Bronchial smooth muscle cell (primary cell): Measurements from ENCODE around the gene KCNMB4. TPM values are rescaled to one million over a fixed set of nuclear protein-coding genes. Genes with fewer than 3 reads are reported as not detected.

Experiments
- total RNA-seq: library from RNA; depleted of rRNA; stranded (reverse); fragments of >200 nt; gene quantifications from 2 replicates; pipeline ENCODE4 v1.2.1, GENCODE V29; 2014

KCNMB4 gene, protein sequence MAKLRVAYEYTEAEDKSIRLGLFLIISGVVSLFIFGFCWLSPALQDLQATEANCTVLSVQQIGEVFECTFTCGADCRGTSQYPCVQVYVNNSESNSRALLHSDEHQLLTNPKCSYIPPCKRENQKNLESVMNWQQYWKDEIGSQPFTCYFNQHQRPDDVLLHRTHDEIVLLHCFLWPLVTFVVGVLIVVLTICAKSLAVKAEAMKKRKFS
- 0.16 and 0.43 TPM in 2 replicates for total RNA-seq

DNA sequence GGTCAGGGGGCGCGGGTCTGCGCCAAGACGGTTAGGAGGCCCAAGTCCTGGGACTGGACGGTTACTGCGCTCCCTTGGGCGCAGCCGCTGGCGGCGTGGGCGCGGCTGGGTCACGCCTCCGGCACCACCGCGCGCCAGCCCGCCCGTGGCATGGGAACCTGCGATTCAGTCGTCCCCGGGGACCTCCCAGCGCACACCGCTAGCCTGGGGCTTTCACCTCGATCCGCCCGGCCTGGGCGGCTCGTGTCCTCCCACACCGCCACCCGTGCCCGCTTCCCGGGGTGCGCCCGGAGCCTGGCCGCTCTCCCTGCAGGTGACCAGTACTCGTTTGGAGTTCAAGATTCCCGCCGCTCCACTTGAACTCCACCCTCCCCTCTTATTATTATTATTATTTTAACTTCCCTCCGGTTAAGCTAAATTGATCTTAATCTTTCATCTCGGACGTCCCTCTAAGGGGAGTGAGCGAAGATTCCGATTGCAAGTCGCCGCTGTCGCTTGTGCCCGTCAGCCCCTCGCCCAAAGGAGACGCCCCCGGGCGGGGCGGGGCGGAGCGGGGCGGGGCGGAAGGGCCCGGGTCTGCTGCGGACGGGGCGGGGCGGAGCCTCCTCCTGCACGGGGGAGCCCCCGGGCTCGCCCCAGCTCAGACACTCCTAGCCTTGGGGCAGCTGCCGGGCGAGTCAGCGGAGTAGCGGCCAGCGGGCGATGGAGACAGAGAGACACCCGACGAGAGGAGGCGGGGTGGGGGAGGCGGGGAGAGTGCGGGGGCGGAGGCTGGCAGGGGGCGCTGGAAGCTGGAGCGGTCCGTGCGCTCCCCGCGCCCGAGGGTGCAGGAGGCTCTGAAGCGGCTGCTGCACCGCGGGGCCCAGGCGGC, at the start of gene KCNMB4:
Gene KCNMB4, plus strand, starts transcription at position 643 of the 871 bp plus-strand sequence. CDS start 445 bp downstream, outside the sequence.

Other genes with a start within 250 kb of the KCNMB4 start
- gene CNOT2, start 122.9 kb upstream of the KCNMB4 start, total RNA-seq: 92.0 and 175 TPM in 2 replicates